LNCAP (cell line): ENCODE data around the gene CHRNA4.

Source experiments
- CTCF ChIP-seq: fragments of 450-650 bp; IDR thresholded peaks from 2 replicates; pipeline ENCODE4 v1.5.1; 2017; ENCODE audit warnings: mild to moderate bottlenecking

The CHRNA4 gene

GRCh38 chr20:63325021-63325471, 36.1 kb downstream of the CHRNA4 start:
- TF ChIP-seq CTCF = no peak

- TF ChIP-seq CTCF = peak; percentile 51
These were observed 37.7 kb downstream of the CHRNA4 start for GRCh38 chr20:63323357-63323981.

GRCh38 chr20:63322933-63323273, 38.2 kb downstream of the CHRNA4 start:
- TF ChIP-seq CTCF = no peak

- TF ChIP-seq CTCF = no peak
These were observed 38.8 kb downstream of the CHRNA4 start for GRCh38 chr20:63322146-63322932.

GRCh38 chr20:63321148-63321831, 39.9 kb downstream of the CHRNA4 start:
- no peak for TF ChIP-seq CTCF

- TF ChIP-seq CTCF = no peak
These were observed 40.5 kb downstream of the CHRNA4 start for GRCh38 chr20:63320616-63321147.

GRCh38 chr20:63320041-63320511, 41.1 kb downstream of the CHRNA4 start:
- no peak for TF ChIP-seq CTCF
